Measurements from ENCODE around the gene ZNF735.

DNA sequence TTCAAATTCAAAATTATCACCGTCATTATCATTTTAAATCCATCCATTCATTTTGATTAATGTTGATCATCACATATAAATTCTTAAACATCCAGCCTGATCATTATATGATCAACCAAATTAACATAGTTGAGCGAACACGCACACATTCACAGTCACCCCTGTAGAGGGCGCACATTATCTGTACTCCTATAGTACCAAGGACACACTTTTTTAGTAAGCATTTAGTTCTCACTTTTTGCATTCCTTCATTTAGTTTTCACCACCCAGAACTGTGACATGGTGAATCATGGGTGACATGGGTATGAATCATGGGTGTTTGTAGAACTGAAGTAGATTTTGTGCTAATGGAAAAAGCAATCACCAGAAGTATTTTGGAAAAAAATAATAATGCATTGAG, 26.0 kb upstream of the ZNF735 start:
- TF ChIP-seq, protein P1, sequence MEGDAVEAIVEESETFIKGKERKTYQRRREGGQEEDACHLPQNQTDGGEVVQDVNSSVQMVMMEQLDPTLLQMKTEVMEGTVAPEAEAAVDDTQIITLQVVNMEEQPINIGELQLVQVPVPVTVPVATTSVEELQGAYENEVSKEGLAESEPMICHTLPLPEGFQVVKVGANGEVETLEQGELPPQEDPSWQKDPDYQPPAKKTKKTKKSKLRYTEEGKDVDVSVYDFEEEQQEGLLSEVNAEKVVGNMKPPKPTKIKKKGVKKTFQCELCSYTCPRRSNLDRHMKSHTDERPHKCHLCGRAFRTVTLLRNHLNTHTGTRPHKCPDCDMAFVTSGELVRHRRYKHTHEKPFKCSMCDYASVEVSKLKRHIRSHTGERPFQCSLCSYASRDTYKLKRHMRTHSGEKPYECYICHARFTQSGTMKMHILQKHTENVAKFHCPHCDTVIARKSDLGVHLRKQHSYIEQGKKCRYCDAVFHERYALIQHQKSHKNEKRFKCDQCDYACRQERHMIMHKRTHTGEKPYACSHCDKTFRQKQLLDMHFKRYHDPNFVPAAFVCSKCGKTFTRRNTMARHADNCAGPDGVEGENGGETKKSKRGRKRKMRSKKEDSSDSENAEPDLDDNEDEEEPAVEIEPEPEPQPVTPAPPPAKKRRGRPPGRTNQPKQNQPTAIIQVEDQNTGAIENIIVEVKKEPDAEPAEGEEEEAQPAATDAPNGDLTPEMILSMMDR (IDR thresholded peaks at IDR 0.05 in 2 of 3, conservative IDR thresholded peaks at IDR 0.05 in 1 of 3; ENCODE audit: insufficient read depth in 2 of 3, low read depth in 1 of 3, low read length in 3 of 3): peak in 2 of 3 experiments; percentile 46 to 48; a peak in 4 of 6 replicates
- TF ChIP-seq GABPB2 (CRISPR knock-in tag; conservative IDR thresholded peaks at IDR 0.05) (no peak), CHD4 (IDR thresholded peaks at IDR 0.05; ENCODE audit: insufficient read depth, insufficient replicate concordance, low read depth, low read length, poor library complexity, severe bottlenecking) (no peak), HEY1 (CRISPR knock-in tag; IDR thresholded peaks at IDR 0.05; ENCODE audit: borderline replicate concordance) (no peak), NFIC (IDR thresholded peaks at IDR 0.05) (no peak), SAFB2 (IDR thresholded peaks at IDR 0.05; ENCODE audit: borderline replicate concordance, low read depth, low read length, severe bottlenecking) (no peak), POLR2A (conservative IDR thresholded peaks at IDR 0.05) (no peak), SMC3 (conservative IDR thresholded peaks at IDR 0.05; ENCODE audit: insufficient read depth, low read depth, low read length) (no peak)
- TF ChIP-seq, protein P2, sequence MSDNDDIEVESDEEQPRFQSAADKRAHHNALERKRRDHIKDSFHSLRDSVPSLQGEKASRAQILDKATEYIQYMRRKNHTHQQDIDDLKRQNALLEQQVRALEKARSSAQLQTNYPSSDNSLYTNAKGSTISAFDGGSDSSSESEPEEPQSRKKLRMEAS (CRISPR knock-in tag; IDR thresholded peaks at IDR 0.05): no peak
- TF ChIP-seq, protein P3, sequence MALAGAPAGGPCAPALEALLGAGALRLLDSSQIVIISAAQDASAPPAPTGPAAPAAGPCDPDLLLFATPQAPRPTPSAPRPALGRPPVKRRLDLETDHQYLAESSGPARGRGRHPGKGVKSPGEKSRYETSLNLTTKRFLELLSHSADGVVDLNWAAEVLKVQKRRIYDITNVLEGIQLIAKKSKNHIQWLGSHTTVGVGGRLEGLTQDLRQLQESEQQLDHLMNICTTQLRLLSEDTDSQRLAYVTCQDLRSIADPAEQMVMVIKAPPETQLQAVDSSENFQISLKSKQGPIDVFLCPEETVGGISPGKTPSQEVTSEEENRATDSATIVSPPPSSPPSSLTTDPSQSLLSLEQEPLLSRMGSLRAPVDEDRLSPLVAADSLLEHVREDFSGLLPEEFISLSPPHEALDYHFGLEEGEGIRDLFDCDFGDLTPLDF (CRISPR knock-in tag; IDR thresholded peaks at IDR 0.05): no peak
- TF ChIP-seq, protein P4, sequence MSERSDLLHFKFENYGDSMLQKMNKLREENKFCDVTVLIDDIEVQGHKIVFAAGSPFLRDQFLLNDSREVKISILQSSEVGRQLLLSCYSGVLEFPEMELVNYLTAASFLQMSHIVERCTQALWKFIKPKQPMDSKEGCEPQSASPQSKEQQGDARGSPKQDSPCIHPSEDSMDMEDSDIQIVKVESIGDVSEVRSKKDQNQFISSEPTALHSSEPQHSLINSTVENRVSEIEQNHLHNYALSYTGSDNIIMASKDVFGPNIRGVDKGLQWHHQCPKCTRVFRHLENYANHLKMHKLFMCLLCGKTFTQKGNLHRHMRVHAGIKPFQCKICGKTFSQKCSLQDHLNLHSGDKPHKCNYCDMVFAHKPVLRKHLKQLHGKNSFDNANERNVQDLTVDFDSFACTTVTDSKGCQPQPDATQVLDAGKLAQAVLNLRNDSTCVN (CRISPR knock-in tag; IDR thresholded peaks at IDR 0.05): no peak
- TF ChIP-seq, protein P5, sequence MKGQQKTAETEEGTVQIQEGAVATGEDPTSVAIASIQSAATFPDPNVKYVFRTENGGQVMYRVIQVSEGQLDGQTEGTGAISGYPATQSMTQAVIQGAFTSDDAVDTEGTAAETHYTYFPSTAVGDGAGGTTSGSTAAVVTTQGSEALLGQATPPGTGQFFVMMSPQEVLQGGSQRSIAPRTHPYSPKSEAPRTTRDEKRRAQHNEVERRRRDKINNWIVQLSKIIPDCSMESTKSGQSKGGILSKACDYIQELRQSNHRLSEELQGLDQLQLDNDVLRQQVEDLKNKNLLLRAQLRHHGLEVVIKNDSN (CRISPR knock-in tag; IDR thresholded peaks at IDR 0.05): no peak
